Caki2 (cell line): ENCODE results near the gene NPHP1. TPM values are rescaled to one million over a fixed set of nuclear protein-coding genes. Genes with fewer than 3 reads are reported as not detected.
A peak's percentile ranks its signal among the peaks of the same experiment; 100 is the strongest.
"Not testable (repeated sequence)": the region's sequence is repeated elsewhere in the genome, so short reads cannot be mapped to it uniquely, and the experiment has no call there.

Source experiments
- DNase-seq: peaks from one replicate; pipeline ENCODE4 v3.0.0-alpha.2; 2015; ENCODE audit warnings: low read depth
- in situ Hi-C: cut with HindIII; loops from 2 replicates; pipeline ENCODE4 v1.10.0; 2016; ENCODE audit warnings: low sequenced_read_pairs, low pct_unique_long_range_greater_than_20kb, mixed read lengths
- total RNA-seq: library from RNA; depleted of rRNA; stranded (reverse); fragments of >200 nt; shearing (Covaris generic); gene quantifications from 2 replicates; pipeline ENCODE4 v1.2.3, GENCODE V29; 2014; ENCODE audit warnings: low replicate concordance

NPHP1 gene
- total RNA-seq, 1 experiment from 2014 or later = 4.9 TPM

- in situ Hi-C loops = no loop called here
- peak; percentile 89 for DNase-seq
Observed at GRCh38 chr2:110115291-110116032, 89.4 kb downstream of the NPHP1 start, which contains the start of gene MALL. Gene MALL (minus strand): TSS chr2:110115822. CDS start chr2:110115792, 30 bp downstream.

- in situ Hi-C loops = no loop called here
- DNase-seq = peak; percentile 53
Observed at GRCh38 chr2:110114831-110115255, 90.0 kb downstream of the NPHP1 start.

GRCh38 chr2:110113961-110114591 is 90.7 kb downstream of the NPHP1 start:
- peak; percentile 77 for DNase-seq
- in situ Hi-C loops = no loop called here

GRCh38 chr2:110108291-110108690 is 96.5 kb downstream of the NPHP1 start:
- in situ Hi-C loops = not testable (repeated sequence)

GRCh38 chr2:110107092-110108079 is 97.4 kb downstream of the NPHP1 start:
- DNase-seq = peak; percentile 33
- in situ Hi-C loops = no loop called here

More at GRCh38 chr2:110108291-110108690, 96.5 kb downstream of the NPHP1 start:
- not testable (repeated sequence) for DNase-seq

GRCh38 chr2:110106642-110107041 is 98.2 kb downstream of the NPHP1 start:
- DNase-seq = peak; percentile 65
- in situ Hi-C loops = no loop called here

- peak; percentile 96 for DNase-seq
- in situ Hi-C loops = no loop called here
Observed at GRCh38 chr2:110105608-110106467, 99.0 kb downstream of the NPHP1 start.

- in situ Hi-C loops = no loop called here
- no peak for DNase-seq
Observed at GRCh38 chr2:110105183-110105582, 99.6 kb downstream of the NPHP1 start.

- DNase-seq = peak; percentile 100
- in situ Hi-C loops = no loop called here
Observed at GRCh38 chr2:110104025-110104771, 100.6 kb downstream of the NPHP1 start.

- in situ Hi-C loops = no loop called here
- no peak for DNase-seq
Observed at GRCh38 chr2:110103061-110103961, 101.5 kb downstream of the NPHP1 start.

GRCh38 chr2:110101901-110102803 is 102.7 kb downstream of the NPHP1 start:
- in situ Hi-C loops = no loop called here
- DNase-seq = peak; percentile 91

GRCh38 chr2:110101280-110101844 is 103.5 kb downstream of the NPHP1 start:
- DNase-seq = peak; percentile 99
- in situ Hi-C loops = no loop called here

- DNase-seq, in situ Hi-C loops: not testable (repeated sequence)
Observed at GRCh38 chr2:110100880-110101279, 103.9 kb downstream of the NPHP1 start.

GRCh38 chr2:110100480-110100879 is 104.3 kb downstream of the NPHP1 start:
- in situ Hi-C loops = no loop called here
- no peak for DNase-seq
